Thoracic aorta (tissue), 2 donors: ENCODE data around the gene TWF1. TPM values are rescaled to one million over a fixed set of nuclear protein-coding genes. Genes with fewer than 3 reads are reported as not detected.

Source experiments
- ATAC-seq: fragments of 150-250 bp; one replicate; pipeline ENCODE4 v1.8.0; 2017; ENCODE audit warnings: low read depth; ENCODE audit not compliant: insufficient number of reproducible peaks, low FRiP score
- DNase-seq: peaks from one replicate; pipeline ENCODE4 v3.0.0-alpha.2; 2020; ENCODE audit warnings: low spot score
- H3K27ac ChIP-seq, 2 donors: fragments of 200-600 bp; sonication (generic); 1 replicate in 1 of 2; 2 replicates in 1 of 2; pipeline ENCODE4 v1.5.1; 2016; ENCODE audit warnings: mild to moderate bottlenecking in 2 of 2, moderate library complexity in 2 of 2
- H3K27me3 ChIP-seq: fragments of 200-600 bp; sonication (generic); replicated peaks from 2 replicates; pipeline ENCODE4 v1.6.0; 2016; ENCODE audit warnings: mild to moderate bottlenecking; ENCODE audit not compliant: insufficient read depth
- H3K36me3 ChIP-seq: fragments of 200-600 bp; sonication (generic); one replicate; pipeline ENCODE4 v1.5.1; 2016
- H3K4me1 ChIP-seq, 2 donors: fragments of 200-600 bp; sonication (generic); 1 replicate in 1 of 2; 2 replicates in 1 of 2; pipeline versions ENCODE4 v1.5.1 to v1.6.0; 2016; ENCODE audit warnings: low read depth in 2 of 2, mild to moderate bottlenecking in 1 of 2; ENCODE audit not compliant: control insufficient read depth in 1 of 2
- H3K4me3 ChIP-seq: fragments of 200-600 bp; sonication (generic); 2 replicates; pipeline ENCODE4 v1.5.1; 2016; ENCODE audit warnings: mild to moderate bottlenecking
- H3K9me3 ChIP-seq: fragments of 200-600 bp; sonication (generic); 2 replicates; pipeline ENCODE4 v1.5.1; 2016
- CTCF ChIP-seq: fragments of 200-600 bp; sonication (generic); IDR thresholded peaks from one replicate; pipeline ENCODE4 v1.5.1; 2019; ENCODE audit warnings: antibody characterized with exemption
- total RNA-seq, 2 donors: library from RNA; depleted of rRNA; stranded (reverse); fragments of >200 nt; gene quantifications; one replicate each; pipeline versions ENCODE4 v1.1.0 to v1.2.3, GENCODE V29; 2016

Gene TWF1
- total RNA-seq, 2 donors from 2014 or later: 70.8 to 108 TPM

GRCh38 chr12:43835264-43835655, 29.1 kb upstream of the TWF1 start:
- peak overlapping the region; percentile 90 for H3K4me3 ChIP-seq
- ATAC-seq: no peak
- peak overlapping the region; percentile 82 to 98 for H3K27ac ChIP-seq

GRCh38 chr12:43832463-43833168, 26.5 kb upstream of the TWF1 start:
- H3K27ac ChIP-seq: no peak overlapping the region
- no peaks in the 10 kb centered on the region for H3K36me3 ChIP-seq
- H3K9me3 ChIP-seq: no peaks in the 10 kb centered on the region
- no peak for ATAC-seq
- H3K4me3 ChIP-seq: no peak overlapping the region
- no peaks in the 10 kb centered on the region for H3K27me3 ChIP-seq
- H3K4me1 ChIP-seq: peaks cover 10 to 17% of the 10 kb centered on the region in 2 donors
- DNase-seq: no peak
- no peak for TF ChIP-seq CTCF

More at GRCh38 chr12:43835264-43835655, 29.1 kb upstream of the TWF1 start:
- Histone ChIP-seq H3K9me3 (no peaks in the 10 kb centered on the region), H3K4me1 (peaks cover 10 to 17% of the 10 kb centered on the region in 2 donors), H3K36me3 (no peaks in the 10 kb centered on the region), H3K27me3 (no peaks in the 10 kb centered on the region)
- no peak for TF ChIP-seq CTCF
- no peak for DNase-seq

- Histone ChIP-seq H3K36me3 (no peaks in the 10 kb centered on the region), H3K9me3 (no peaks in the 10 kb centered on the region), H3K4me3 (no peak overlapping the region), H3K4me1 (no peaks in the 10 kb centered on the region), H3K27ac (no peak overlapping the region), H3K27me3 (no peaks in the 10 kb centered on the region)
- TF ChIP-seq CTCF: no peak
- no peak for ATAC-seq
- DNase-seq: no peak
These were observed 21.0 kb upstream of the TWF1 start for GRCh38 chr12:43827093-43827492.

- no peaks in the 10 kb centered on the region for H3K9me3 ChIP-seq
- H3K4me3 ChIP-seq: no peak overlapping the region
- no peak overlapping the region for H3K27ac ChIP-seq
- ATAC-seq (no peak), DNase-seq (no peak)
- H3K4me1 ChIP-seq: no peaks in the 10 kb centered on the region
- H3K27me3 ChIP-seq: no peaks in the 10 kb centered on the region
- TF ChIP-seq CTCF: no peak
- no peaks in the 10 kb centered on the region for H3K36me3 ChIP-seq
These were observed 20.6 kb upstream of the TWF1 start for GRCh38 chr12:43826681-43827080.

GRCh38 chr12:43824207-43824775, 18.2 kb upstream of the TWF1 start:
- no peak for ATAC-seq
- Histone ChIP-seq H3K27me3 (no peaks in the 10 kb centered on the region), H3K27ac (no peak overlapping the region), H3K4me3 (no peak overlapping the region), H3K9me3 (no peaks in the 10 kb centered on the region), H3K4me1 (no peaks in the 10 kb centered on the region), H3K36me3 (no peaks in the 10 kb centered on the region)
- DNase-seq: no peak
- no peak for TF ChIP-seq CTCF
